Measurements from ENCODE around the gene CTSE.
"Not testable (repeated sequence)": the region's sequence is repeated elsewhere in the genome, so short reads cannot be mapped to it uniquely, and the experiment has no call there.

The CTSE gene

DNA sequence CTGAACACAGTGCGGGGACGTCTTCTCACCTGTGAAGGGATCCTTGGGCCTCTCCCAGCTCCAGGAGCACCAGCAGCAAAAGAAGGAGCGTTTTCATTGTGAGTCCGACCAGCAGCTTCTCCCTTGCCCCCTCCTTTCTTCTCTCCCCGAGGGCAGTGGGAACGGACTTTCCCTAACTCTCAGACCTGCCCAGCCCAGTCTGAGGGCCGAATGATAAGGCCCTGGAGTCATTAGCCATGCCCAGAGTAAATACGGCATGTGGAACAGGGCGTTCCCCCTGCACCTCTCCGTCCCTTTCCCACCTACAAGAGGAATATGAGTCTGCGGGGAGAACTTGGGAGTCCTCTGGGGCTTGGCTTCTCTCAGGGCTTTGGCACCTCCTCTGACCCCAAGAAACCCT lies at the start of gene CTSE:
Gene CTSE (minus strand): TSS at position 201 of the 400 bp plus-strand sequence. CDS start 104 bp downstream, at position 97.
- no peaks in the 10 kb centered on the region for H3K4me1 ChIP-seq (ENCODE audit: insufficient read depth, low read length)
- H3K27ac ChIP-seq (ENCODE audit: low read length) = no peak within 1 kb of the TSS
- H3K4me3 ChIP-seq (ENCODE audit: low read length) = no peak within 1 kb of the TSS
- no peaks in the 10 kb centered on the region for H3K27me3 ChIP-seq (ENCODE audit: insufficient read depth, low read length)
- no peak within 1 kb of the TSS for H3K9ac ChIP-seq (ENCODE audit: low read depth, low read length)
- no peaks in the 10 kb centered on the region for H3K36me3 ChIP-seq (ENCODE audit: insufficient read depth, low read depth, low read length)
- H3K9me3 ChIP-seq (ENCODE audit: insufficient read depth, low read depth, low read length) = no peaks in the 10 kb centered on the region

DNA sequence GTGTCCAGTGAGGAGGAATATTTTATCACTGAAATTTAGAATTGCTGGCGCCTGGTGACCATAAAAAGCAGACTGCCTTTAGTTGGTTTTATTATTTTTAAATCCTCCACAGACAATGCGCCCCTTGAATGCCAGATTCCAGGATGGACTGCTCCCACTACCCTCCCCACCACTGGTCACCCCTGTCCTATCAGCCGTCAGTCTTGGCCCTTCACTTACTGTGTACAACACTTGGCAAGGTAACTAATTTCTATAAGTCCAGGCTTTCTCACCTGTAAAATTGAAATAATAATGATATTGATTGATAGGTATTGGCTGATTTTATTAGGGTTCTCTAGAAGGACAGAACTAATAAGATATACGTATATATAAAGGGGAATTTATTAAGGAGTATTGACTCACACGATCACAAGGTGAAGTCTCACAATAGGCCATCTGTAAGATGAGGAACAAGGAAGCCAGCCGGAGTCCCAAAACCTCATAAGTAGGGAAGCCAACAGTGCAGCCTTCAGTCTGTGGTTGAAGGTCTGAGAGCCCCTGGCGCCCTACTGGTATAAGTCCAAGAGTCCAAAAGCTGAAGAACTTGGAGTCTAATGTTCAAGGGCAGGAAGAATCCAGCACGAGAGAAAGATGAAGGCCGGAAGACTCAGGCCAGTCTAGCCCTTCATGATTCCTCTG lies 47.1 kb upstream of the CTSE start:
- Histone ChIP-seq H3K27ac (ENCODE audit: low read length) (no peak overlapping the region), H3K9me3 (ENCODE audit: insufficient read depth, low read depth, low read length) (no peaks in the 10 kb centered on the region), H3K4me3 (ENCODE audit: low read length) (no peak overlapping the region), H3K4me1 (ENCODE audit: insufficient read depth, low read length) (no peaks in the 10 kb centered on the region), H3K27me3 (ENCODE audit: insufficient read depth, low read length) (no peaks in the 10 kb centered on the region), H3K36me3 (ENCODE audit: insufficient read depth, low read depth, low read length) (no peaks in the 10 kb centered on the region), H3K9ac (ENCODE audit: low read depth, low read length) (no peak overlapping the region)

DNA sequence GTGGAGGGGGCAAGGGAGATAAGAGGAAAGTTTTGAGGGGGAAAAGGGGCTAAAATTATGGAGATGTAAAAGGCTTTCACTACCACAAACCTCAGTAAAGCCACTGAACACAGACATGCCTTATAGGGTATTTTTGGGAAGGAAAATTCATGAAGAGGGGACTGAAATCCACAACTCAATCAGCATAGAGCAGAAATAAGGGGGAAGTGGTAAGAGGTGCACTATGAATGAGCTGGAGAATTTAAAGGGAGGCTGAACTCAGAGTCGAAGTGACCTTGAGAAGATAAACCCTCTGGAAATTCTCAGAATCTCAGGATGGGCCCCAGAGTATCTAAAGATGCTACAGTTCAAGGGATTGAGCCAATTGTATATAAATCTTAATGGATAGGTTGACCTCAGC lies 44.6 kb upstream of the CTSE start:
- no peak overlapping the region for H3K4me3 ChIP-seq (ENCODE audit: low read length)
- no peaks in the 10 kb centered on the region for H3K9me3 ChIP-seq (ENCODE audit: insufficient read depth, low read depth, low read length)
- no peaks in the 10 kb centered on the region for H3K27me3 ChIP-seq (ENCODE audit: insufficient read depth, low read length)
- H3K27ac ChIP-seq (ENCODE audit: low read length) = no peak overlapping the region
- no peaks in the 10 kb centered on the region for H3K4me1 ChIP-seq (ENCODE audit: insufficient read depth, low read length)
- H3K36me3 ChIP-seq (ENCODE audit: insufficient read depth, low read depth, low read length) = no peaks in the 10 kb centered on the region
- no peak overlapping the region for H3K9ac ChIP-seq (ENCODE audit: low read depth, low read length)

DNA sequence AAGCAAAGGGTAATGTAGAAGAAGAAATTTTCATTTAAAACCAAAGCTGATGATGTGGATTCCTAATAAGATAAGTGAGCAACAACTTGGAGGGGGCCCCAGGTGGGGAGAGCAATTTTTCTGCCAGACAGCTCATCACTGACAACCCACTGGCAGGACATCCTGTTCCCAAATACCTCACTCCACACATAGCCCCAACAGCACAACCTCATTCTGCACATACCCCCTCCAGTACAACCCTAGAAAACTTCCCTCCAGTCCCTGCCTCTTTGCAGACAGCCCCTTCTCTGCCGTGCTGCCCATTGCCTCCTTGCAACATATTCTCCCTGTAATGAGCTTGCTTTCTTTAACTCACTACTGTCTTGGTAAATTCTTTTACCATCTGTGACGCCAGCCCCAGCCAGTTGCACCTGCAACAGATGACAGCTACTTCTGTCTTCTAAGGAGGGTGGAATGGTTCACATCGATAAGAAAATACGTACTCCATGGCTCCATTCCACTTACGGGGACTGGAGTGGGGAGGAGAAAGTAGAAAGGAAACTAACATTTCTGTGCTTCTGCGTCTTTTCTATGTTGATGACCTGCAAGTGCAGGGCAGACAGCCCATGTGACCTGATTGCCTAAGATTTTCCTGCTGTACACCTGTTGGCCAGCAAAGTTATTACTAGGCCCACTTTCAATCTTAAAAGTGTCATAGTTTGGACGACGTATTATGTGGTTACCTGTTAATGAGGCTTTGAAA lies 44.0 kb upstream of the CTSE start:
- Histone ChIP-seq H3K9ac (ENCODE audit: low read depth, low read length) (no peak overlapping the region), H3K4me3 (ENCODE audit: low read length) (no peak overlapping the region), H3K27me3 (ENCODE audit: insufficient read depth, low read length) (no peaks in the 10 kb centered on the region), H3K9me3 (ENCODE audit: insufficient read depth, low read depth, low read length) (peaks cover 3% of the 10 kb centered on the region), H3K36me3 (ENCODE audit: insufficient read depth, low read depth, low read length) (no peaks in the 10 kb centered on the region), H3K4me1 (ENCODE audit: insufficient read depth, low read length) (no peaks in the 10 kb centered on the region), H3K27ac (ENCODE audit: low read length) (no peak overlapping the region)

DNA sequence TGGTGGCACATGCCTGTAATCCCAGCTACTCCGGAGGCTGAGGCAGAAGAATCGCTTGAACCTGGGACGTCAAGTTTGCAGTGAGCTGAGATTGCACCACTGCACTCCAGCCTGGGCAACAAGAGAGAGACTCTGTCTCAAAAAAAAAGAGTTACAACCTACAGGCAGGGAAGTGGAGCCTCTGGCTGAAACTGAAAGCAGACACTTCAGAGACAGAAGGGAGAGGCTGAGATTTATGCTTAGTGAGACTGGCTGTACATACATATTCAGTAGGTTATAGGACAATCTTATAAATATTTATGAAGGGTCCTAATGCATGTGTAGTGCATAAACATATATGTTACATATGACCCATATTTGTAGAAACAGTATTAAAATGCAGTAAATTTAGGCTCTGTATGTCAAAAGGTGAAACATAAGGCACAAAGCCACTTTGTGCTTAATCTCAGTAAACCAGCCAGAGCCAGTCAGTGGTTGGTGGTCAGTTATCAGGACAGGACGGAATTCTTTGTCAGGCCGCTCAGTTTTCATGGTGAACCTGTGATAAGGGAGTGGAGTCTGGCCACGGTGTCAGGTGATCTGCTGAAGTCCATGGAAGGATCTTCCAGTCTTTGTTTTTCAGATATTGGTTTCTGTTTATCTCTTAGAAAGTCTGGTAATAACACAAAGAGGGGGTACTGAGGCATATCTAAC lies 42.9 kb upstream of the CTSE start:
- Histone ChIP-seq H3K9me3 (ENCODE audit: insufficient read depth, low read depth, low read length) (peaks cover 6% of the 10 kb centered on the region), H3K27ac (ENCODE audit: low read length) (no peak overlapping the region), H3K27me3 (ENCODE audit: insufficient read depth, low read length) (no peaks in the 10 kb centered on the region), H3K4me1 (ENCODE audit: insufficient read depth, low read length) (no peaks in the 10 kb centered on the region), H3K36me3 (ENCODE audit: insufficient read depth, low read depth, low read length) (no peaks in the 10 kb centered on the region), H3K9ac (ENCODE audit: low read depth, low read length) (no peak overlapping the region), H3K4me3 (ENCODE audit: low read length) (no peak overlapping the region)

DNA sequence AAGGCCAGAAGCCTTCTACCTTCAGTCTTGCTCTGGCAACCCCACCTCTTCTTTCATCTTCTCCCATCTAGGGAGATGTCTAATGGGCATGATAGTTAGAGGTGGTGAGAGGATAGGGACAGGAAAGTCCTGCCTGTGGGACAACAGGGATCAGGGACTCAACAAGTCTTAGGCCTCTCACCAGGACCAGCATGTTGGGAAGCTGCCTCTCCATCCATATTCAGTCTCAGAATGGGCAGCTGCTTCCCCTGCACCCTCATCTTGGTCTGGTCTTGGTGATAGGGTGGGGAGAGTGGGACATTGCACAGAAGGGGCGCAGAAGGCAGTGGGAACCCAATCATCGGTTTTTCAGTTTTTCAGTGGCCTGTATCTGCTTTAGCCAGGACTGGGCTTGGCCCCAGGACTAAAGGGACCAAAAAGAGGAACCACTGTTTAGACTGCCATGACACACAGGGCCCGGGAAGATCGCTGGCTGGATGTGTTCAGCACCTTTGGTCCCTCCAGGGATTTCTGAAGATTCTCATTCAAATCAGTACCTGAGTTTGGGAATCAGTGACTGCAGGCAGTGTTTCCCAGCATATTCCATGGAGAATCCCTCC lies 42.0 kb upstream of the CTSE start:
- Histone ChIP-seq H3K4me1 (ENCODE audit: insufficient read depth, low read length) (no peaks in the 10 kb centered on the region), H3K9ac (ENCODE audit: low read depth, low read length) (no peak overlapping the region), H3K27me3 (ENCODE audit: insufficient read depth, low read length) (no peaks in the 10 kb centered on the region), H3K36me3 (ENCODE audit: insufficient read depth, low read depth, low read length) (no peaks in the 10 kb centered on the region), H3K4me3 (ENCODE audit: low read length) (no peak overlapping the region), H3K9me3 (ENCODE audit: insufficient read depth, low read depth, low read length) (peaks cover 6% of the 10 kb centered on the region), H3K27ac (ENCODE audit: low read length) (no peak overlapping the region)

DNA sequence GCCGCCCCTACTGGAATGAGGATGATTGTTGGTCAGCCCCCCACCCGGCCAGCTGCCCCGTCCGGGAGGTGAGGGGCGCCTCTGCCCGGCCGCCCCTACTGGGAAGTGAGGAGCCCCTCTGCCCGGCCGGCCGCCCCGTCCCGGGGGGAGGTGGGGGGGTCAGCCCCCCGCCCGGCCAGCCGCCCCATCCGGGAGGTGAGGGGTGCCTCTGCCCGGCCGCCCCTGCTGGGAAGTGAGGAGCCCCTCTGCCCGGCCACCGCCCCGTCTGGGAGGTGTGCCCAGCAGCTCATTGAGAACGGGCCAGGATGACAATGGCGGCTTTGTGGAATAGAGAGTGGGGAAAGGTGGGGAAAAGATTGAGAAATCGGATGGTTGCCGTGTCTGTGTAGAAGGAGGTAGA lies 40.8 kb upstream of the CTSE start:
- not testable (repeated sequence) for H3K4me1 ChIP-seq (ENCODE audit: insufficient read depth, low read length); H3K9me3 ChIP-seq (ENCODE audit: insufficient read depth, low read depth, low read length); H3K4me3 ChIP-seq (ENCODE audit: low read length); H3K27me3 ChIP-seq (ENCODE audit: insufficient read depth, low read length); H3K27ac ChIP-seq (ENCODE audit: low read length); H3K9ac ChIP-seq (ENCODE audit: low read depth, low read length); H3K36me3 ChIP-seq (ENCODE audit: insufficient read depth, low read depth, low read length)

DNA sequence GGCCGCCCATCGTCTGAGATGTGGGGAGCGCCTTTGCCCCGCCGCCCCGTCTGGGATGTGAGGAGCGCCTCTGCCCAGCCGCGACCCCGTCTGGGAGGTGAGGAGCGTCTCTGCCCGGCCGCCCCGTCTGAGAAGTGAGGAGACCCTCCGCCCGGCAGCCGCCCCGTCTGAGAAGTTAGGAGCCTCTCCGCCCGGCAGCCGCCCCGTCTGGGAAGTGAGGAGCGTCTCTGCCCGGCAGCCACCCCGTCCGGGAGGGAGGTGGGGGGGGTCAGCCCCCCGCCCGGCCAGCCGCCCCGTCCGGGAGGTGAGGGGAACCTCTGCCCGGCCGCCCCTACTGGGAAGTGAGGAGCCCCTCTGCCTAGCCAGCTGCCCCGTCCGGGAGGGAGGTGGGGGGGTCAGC lies 40.3 kb upstream of the CTSE start:
- not testable (repeated sequence) for H3K9me3 ChIP-seq (ENCODE audit: insufficient read depth, low read depth, low read length); H3K27me3 ChIP-seq (ENCODE audit: insufficient read depth, low read length); H3K36me3 ChIP-seq (ENCODE audit: insufficient read depth, low read depth, low read length); H3K27ac ChIP-seq (ENCODE audit: low read length); H3K4me3 ChIP-seq (ENCODE audit: low read length); H3K9ac ChIP-seq (ENCODE audit: low read depth, low read length); H3K4me1 ChIP-seq (ENCODE audit: insufficient read depth, low read length)

DNA sequence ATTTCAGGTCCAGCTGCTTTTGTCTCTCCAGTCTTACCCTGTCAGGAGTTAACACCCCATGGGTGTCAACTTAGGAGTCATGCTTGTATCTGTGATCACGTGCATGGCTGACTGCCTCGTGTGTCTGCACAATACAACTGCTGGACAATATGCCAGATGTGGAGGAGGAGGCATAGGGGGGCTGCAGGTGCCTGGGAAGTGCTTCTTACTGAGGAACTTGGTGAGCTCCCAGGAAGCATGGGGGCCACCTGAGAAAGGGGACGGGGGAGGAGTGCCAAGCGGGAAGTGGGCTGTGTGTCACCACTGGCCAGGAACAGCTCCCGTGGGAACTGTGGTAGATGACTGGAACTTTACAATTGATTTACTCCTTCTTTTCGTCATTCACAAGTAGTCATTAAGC lies 38.8 kb upstream of the CTSE start:
- H3K4me1 ChIP-seq (ENCODE audit: insufficient read depth, low read length) = no peaks in the 10 kb centered on the region
- H3K9ac ChIP-seq (ENCODE audit: low read depth, low read length) = no peak overlapping the region
- no peak overlapping the region for H3K4me3 ChIP-seq (ENCODE audit: low read length)
- no peak overlapping the region for H3K27ac ChIP-seq (ENCODE audit: low read length)
- H3K36me3 ChIP-seq (ENCODE audit: insufficient read depth, low read depth, low read length) = no peaks in the 10 kb centered on the region
- H3K9me3 ChIP-seq (ENCODE audit: insufficient read depth, low read depth, low read length) = peaks cover 6% of the 10 kb centered on the region
- no peaks in the 10 kb centered on the region for H3K27me3 ChIP-seq (ENCODE audit: insufficient read depth, low read length)

DNA sequence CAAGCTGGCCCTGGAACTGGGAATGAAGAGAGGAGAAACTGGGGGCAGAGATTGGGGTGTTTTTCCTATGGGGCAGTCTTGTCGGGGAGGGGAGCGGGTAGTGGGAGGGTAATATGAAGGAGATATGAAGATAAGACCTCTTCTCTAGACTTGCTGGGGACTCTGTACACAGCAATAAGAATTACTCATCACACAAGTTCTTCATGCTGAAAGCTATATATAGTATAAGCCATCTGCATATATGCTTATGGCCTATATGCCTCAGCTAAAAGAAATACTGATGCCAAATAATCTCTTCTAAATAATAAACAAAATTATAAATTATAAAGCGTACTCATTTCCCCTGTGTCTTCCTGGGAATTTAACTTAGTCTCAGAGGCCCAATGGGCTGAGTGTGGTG lies 37.1 kb upstream of the CTSE start:
- Histone ChIP-seq H3K4me1 (ENCODE audit: insufficient read depth, low read length) (no peaks in the 10 kb centered on the region), H3K36me3 (ENCODE audit: insufficient read depth, low read depth, low read length) (no peaks in the 10 kb centered on the region), H3K27me3 (ENCODE audit: insufficient read depth, low read length) (no peaks in the 10 kb centered on the region), H3K9me3 (ENCODE audit: insufficient read depth, low read depth, low read length) (peaks cover 6% of the 10 kb centered on the region), H3K4me3 (ENCODE audit: low read length) (no peak overlapping the region), H3K9ac (ENCODE audit: low read depth, low read length) (no peak overlapping the region), H3K27ac (ENCODE audit: low read length) (no peak overlapping the region)

DNA sequence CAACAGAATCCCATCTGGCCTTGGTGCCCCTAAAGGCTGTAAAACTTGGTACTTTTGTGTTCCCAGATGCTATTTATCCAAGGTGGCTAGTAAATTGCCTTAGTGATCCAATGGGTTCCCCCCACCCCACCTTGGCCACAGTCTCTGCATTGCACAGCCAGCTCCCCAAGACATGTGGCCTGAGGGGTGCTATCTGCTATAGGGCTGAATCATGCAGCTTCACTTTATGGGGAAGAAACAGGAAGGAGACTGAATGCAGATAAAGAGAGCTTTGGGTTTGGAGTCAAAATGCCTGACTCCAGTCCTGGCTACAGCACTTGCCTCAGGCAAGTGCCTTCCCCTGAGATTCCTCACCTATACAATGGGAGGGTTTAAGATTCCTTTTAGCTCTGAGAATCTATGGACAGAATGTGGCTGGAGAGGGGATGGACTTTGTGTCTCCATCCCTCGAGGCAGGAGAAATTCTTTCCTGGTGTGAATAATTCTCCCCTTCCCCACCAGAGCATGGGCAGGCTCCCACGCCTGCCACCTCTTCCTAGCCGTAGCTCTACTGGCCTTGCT lies 35.7 kb upstream of the CTSE start:
- Histone ChIP-seq H3K9me3 (ENCODE audit: insufficient read depth, low read depth, low read length) (peaks cover 6% of the 10 kb centered on the region), H3K36me3 (ENCODE audit: insufficient read depth, low read depth, low read length) (no peaks in the 10 kb centered on the region), H3K27ac (ENCODE audit: low read length) (no peak overlapping the region), H3K27me3 (ENCODE audit: insufficient read depth, low read length) (no peaks in the 10 kb centered on the region), H3K4me1 (ENCODE audit: insufficient read depth, low read length) (no peaks in the 10 kb centered on the region), H3K9ac (ENCODE audit: low read depth, low read length) (no peak overlapping the region), H3K4me3 (ENCODE audit: low read length) (no peak overlapping the region)
